Measurements from ENCODE around the gene NOTCH4.
"Not testable (repeated sequence)": the region's sequence is repeated elsewhere in the genome, so short reads cannot be mapped to it uniquely, and the experiment has no call there.

NOTCH4 gene

GRCh38 chr6:32216998-32217397 lies 6.9 kb downstream of the NOTCH4 start:
- no peak for DNase-seq

GRCh38 chr6:32216285-32216684 lies 7.6 kb downstream of the NOTCH4 start:
- no peak for DNase-seq

GRCh38 chr6:32215617-32216016 lies 8.2 kb downstream of the NOTCH4 start:
- DNase-seq = no peak

- DNase-seq = no peak
Observed at GRCh38 chr6:32214126-32214525, 9.7 kb downstream of the NOTCH4 start.

GRCh38 chr6:32213649-32214048 lies 10.2 kb downstream of the NOTCH4 start:
- no peak for DNase-seq

GRCh38 chr6:32212076-32212760 lies 11.6 kb downstream of the NOTCH4 start:
- no peak for DNase-seq

- not testable (repeated sequence) for DNase-seq
Observed at GRCh38 chr6:32211432-32211831, 12.4 kb downstream of the NOTCH4 start.

GRCh38 chr6:32210191-32210601 lies 13.7 kb downstream of the NOTCH4 start:
- no peak for DNase-seq

GRCh38 chr6:32208996-32209395 lies 14.9 kb downstream of the NOTCH4 start:
- no peak for DNase-seq

- DNase-seq = no peak
Observed at GRCh38 chr6:32204268-32204715, 19.6 kb downstream of the NOTCH4 start.

- DNase-seq = no peak
Observed at GRCh38 chr6:32203426-32204267, 20.2 kb downstream of the NOTCH4 start.

GRCh38 chr6:32202186-32202585 lies 21.7 kb downstream of the NOTCH4 start:
- no peak for DNase-seq

GRCh38 chr6:32200711-32201475 lies 23.0 kb downstream of the NOTCH4 start:
- DNase-seq = no peak

GRCh38 chr6:32198866-32199265 lies 25.0 kb downstream of the NOTCH4 start:
- DNase-seq = no peak

- DNase-seq = no peak
Observed at GRCh38 chr6:32198345-32198696, 25.5 kb downstream of the NOTCH4 start.

- DNase-seq = no peak
Observed at GRCh38 chr6:32196682-32197616, 26.9 kb downstream of the NOTCH4 start.

GRCh38 chr6:32195902-32196681 lies 27.8 kb downstream of the NOTCH4 start:
- peak; percentile 25 to 32 for DNase-seq

- peak; percentile 99 for DNase-seq
Observed at GRCh38 chr6:32195652-32195901, 28.3 kb downstream of the NOTCH4 start.

- DNase-seq = no peak
Observed at GRCh38 chr6:32194825-32195651, 28.8 kb downstream of the NOTCH4 start.

- no peak for DNase-seq
Observed at GRCh38 chr6:32194388-32194787, 29.5 kb downstream of the NOTCH4 start.

- DNase-seq = not testable (repeated sequence)
Observed at GRCh38 chr6:32193096-32193495, 30.8 kb downstream of the NOTCH4 start.
